Inflammatory macrophage (primary cell): ENCODE results near the gene PPP1CA.
"Not testable (repeated sequence)": the region's sequence is repeated elsewhere in the genome, so short reads cannot be mapped to it uniquely, and the experiment has no call there.

ENCODE experiments used
- DNase-seq, 2 donors: peaks; one replicate each; pipeline ENCODE4 v3.0.0-alpha.2; 2020 to 2022

Gene PPP1CA

DNA sequence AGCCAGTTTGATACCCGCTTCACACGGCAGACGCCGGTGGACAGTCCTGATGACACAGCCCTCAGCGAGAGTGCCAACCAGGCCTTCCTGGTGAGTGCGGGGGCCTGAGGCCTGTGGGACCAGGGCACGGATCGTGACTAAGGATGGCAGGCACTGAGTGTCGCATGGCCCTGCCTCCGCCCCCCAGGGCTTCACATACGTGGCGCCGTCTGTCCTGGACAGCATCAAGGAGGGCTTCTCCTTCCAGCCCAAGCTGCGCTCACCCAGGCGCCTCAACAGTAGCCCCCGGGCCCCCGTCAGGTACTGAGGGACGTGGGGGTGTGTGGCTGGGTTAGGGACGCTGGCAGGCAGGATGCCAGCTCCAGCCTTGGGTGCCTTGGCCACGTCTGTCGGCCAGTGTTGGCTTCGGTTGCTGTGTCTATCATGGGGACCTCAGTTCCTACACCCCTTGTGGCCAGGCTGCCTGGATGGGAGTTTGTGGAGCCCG, 32.8 kb upstream of the PPP1CA start:
- no peak for DNase-seq

- DNase-seq, result no peak
Measured at GRCh38 chr11:67433536-67434394, 32.1 kb upstream of the PPP1CA start.

DNA sequence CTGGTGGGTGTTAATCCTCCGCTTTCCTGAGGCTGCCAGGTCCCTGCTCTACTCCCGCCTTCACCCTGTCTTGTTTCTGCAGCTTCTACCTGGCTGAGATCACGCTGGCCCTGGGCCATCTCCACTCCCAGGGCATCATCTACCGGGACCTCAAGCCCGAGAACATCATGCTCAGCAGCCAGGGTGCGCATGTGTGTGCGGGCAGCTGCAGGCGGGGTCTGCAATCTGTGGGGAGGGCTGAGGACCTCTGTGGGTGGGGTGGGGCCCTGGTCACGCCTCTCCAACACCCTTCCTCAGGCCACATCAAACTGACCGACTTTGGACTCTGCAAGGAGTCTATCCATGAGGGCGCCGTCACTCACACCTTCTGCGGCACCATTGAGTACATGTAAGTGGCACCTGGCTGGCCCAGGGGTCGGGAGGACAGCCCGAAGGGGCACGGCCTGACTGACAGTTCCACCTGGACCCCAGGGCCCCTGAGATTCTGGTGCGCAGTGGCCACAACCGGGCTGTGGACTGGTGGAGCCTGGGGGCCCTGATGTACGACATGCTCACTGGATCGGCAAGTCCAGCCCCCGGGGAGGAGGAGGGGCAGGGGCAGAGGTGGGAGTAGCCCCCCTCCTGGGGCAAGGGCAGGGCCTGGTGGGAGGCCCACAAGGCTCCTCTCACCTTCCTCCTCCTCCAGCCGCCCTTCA, 31.1 kb upstream of the PPP1CA start:
- no peak for DNase-seq

- DNase-seq, result no peak
Measured at GRCh38 chr11:67431346-67432249, 29.9 kb upstream of the PPP1CA start.

- no peak for DNase-seq
Measured at GRCh38 chr11:67429722-67430121, 28.1 kb upstream of the PPP1CA start.

DNA sequence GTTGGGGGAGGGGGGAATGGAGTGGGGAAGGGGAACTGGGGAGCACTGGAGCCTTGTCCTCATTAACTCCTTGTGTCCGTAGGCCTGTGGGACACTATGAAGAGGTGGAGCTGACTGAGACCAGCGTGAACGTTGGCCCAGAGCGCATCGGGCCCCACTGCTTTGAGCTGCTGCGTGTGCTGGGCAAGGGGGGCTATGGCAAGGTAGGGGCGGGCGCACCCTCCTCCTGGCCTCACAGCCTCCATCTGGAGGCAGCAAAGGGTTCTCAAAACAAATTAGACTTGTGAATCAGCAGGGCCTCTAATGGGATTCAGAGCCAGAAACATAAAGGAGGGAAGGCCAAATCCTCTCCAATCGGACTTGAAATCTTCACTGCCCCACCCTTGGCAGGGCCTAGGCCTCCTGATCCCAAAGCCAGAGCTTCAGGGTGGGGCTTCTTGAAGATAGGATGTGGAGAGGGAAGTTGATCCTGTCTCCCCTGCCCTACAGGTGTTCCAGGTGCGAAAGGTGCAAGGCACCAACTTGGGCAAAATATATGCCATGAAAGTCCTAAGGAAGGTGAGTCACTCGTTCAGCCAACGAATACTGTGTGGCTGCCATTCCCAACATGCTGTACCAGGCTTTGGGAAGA, 27.5 kb upstream of the PPP1CA start:
- DNase-seq, result no peak

- peak; percentile 97 to 99 for DNase-seq
Measured at GRCh38 chr11:67428052-67429001, 26.7 kb upstream of the PPP1CA start, which contains the start of gene RPS6KB2. Gene RPS6KB2, plus strand, starts transcription at chr11:67428494. Its CDS starts 52 bp downstream, at chr11:67428546.

- DNase-seq, result not testable (repeated sequence)
Measured at GRCh38 chr11:67427364-67427859, 25.8 kb upstream of the PPP1CA start.

- no peak for DNase-seq
Measured at GRCh38 chr11:67423891-67424613, 22.4 kb upstream of the PPP1CA start.

- DNase-seq, result no peak
Measured at GRCh38 chr11:67423466-67423865, 21.8 kb upstream of the PPP1CA start.

DNA sequence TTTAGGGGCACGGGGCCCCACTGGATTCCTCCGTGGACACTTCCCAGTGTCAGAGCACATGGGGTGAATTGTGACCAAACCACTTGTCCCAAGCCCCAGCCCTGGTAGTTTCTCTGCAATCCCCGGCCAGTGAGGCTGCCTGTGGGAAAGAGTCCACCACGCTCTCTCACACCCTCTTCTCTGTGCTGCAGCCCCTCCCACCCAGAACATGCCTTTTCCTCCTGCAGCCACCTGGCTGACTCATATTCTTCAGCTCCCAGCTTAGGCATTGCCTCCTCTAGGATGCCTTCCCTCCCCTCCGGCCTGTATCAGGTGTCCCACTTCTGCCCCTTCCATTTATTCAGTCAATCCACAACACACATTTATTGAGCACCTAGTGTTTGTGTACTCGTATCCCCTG, 21.2 kb upstream of the PPP1CA start:
- no peak for DNase-seq

DNA sequence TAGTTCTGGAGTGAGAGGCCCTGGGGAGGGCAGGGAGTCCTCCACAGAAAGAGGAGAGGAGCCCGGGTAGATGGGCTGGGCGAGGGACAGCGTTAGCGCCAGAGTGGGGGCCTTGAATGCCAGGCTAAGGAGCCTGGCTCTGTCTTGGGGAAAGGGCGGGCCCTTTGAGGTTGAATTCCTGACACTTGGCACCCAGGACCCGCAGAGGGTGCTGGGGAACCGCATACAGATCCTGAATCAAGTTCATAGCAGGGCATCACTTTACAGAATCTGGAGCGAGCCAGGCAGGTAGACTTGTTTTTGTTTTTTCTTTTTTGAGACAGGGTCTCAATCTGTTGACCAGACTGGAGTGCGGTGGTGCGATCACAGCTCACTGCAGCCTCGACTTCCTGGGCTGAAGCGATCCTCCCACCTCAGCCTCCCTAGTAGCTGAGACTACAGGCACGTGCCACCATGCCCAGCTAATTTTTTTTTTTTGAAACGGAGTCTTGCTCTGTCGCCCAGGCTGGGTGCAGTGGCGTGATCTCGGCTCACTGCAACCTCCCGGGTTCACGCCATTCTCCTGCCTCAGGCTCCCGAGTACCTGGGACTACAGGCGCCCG, 19.9 kb upstream of the PPP1CA start:
- no peak for DNase-seq

- DNase-seq, result peak; percentile 88 to 94
Measured at GRCh38 chr11:67420646-67421429, 19.2 kb upstream of the PPP1CA start.

DNA sequence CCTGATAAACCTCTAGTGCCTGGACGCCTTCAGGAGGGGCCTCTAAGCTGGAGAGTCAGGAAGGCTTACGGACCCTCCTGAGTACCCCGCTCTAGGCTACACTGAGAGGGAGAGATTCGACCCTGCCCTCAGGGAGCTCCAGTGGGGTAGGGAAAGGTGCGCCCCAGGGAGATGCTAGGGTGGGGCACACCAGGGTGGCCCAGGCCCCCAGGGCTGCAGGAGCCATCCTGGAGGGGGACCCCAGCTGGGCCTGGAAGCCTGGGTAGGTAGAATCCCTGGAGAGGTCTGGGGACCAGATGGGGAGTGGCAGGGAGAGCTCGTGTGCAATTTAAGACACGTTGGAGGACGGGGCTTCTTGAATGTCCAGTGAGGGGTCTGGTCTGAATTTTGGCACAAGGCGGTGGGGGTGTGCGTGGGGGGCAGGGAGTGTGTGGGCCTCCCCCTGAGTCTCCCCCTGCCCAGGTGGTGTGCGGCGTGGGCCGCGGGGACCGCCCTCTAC, 18.5 kb upstream of the PPP1CA start:
- DNase-seq, result no peak

DNA sequence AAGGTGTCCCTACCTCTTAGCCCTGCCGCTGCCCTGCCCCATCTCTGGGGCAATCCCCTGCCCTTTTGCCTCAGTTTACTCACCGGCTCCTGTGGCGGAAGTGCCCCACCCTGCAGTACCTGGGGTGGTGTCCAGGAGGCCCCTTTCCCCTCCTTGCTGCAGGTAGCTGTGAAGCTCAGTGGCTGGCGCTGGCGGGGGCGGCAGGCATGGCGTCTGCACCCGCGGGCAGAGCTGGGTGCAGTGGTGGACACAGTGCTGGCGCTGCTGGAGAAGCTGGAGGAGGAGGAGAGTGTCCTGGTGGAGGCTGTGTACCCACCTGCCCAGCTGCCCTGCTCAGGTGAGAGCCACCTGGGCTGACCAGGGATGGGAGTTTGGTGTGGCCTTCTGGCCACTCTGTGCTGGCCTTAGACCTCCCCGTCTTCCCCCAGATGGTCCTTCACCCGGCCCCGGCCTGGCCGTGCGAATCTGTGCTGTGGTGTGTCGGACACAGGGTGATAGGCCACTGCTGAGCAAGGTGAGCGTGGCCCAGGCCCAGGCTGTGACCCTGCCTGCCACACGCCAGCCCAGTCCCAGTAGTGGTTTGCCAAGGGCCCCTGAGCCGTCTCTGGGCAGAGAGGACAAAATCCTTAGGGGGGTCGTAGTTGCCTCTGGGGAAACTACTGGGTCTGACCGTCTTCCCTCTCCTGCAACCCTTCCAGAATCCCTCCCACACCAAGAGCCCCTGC, 17.8 kb upstream of the PPP1CA start:
- no peak for DNase-seq

- DNase-seq, result no peak
Measured at GRCh38 chr11:67418476-67419281, 17.0 kb upstream of the PPP1CA start.

DNA sequence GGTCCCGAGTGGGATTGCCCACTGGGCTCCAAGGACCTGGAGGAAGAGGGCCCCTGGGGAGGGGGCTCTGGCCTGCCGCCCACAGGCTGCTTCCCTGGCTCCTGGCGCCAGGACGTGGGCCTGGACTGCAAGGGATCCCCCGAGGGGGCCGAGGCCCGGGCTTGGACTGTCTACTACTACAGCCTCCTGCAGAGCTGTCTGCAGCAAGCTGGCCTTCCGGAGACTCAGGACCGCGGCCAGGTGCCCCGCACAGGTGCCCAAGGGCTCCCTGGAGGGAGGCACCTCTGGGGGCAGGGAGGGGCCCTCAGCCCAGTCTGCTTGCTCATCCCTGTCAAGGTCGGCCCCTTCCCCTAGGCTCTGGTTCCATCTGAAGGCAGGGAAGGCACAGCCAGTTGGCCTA, 15.8 kb upstream of the PPP1CA start:
- DNase-seq, result no peak
